Measurements from ENCODE around the gene BCL2L1.

BCL2L1 gene

DNA sequence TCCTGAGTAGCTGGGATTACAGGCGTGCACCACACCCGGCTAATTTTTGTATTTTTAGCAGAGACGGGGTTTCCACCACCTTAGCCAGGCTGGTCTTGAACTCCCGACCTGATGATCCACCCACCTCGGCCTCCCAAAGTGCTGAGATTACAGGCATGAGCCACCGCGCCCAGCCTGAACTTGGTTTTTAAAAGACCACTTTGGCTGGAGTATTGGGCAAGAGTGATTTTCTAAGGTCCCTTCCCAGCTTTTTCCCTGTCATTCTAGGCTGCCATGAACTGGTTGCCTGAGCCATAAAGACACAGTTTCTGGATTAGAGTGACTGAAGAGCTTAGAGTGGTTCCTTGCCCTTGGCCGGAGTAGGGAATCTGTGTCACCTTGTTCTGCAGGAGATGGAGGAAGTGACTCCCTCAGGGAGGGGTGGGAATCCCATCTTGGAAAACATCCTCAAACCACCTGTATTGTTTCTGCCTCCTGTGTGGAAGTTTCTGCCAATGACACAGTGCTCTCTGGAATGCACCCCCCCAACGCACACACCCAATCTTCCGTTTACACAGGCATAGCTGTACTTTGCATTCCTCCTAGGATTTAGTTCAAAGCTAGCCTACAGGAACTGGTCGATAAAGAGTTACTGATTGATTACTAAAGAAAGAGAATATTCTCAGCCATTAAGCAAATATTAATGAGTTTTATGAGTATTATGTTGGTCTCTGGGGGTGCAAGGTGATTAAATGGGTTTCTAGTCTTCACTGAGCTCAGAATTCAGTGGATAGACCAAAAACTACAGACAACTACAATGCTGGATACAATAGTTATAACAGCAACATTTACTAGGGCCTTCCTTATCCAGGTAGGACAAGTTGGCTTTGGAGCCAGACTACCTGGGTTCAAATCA, 18.2 kb downstream of the BCL2L1 start:
- H3F3A ChIP-seq (ENCODE audit: insufficient read depth, low read length), result 0 out of 2 replicates have a peak, but pooled peaks cover 3% of the 10 kb centered on the region
- no peaks in the 10 kb centered on the region for H3K27me3 ChIP-seq (ENCODE audit: insufficient read depth, low read length)
- no peak overlapping the region for H2AFZ ChIP-seq (ENCODE audit: low read length)
- no peak overlapping the region for H3K4me3 ChIP-seq (ENCODE audit: low read depth, low read length, poor library complexity, severe bottlenecking)
- TF ChIP-seq EZH2 (IDR thresholded peaks at IDR 0.05; ENCODE audit: borderline replicate concordance, low read length), result no peak
- TF ChIP-seq, protein P1, sequence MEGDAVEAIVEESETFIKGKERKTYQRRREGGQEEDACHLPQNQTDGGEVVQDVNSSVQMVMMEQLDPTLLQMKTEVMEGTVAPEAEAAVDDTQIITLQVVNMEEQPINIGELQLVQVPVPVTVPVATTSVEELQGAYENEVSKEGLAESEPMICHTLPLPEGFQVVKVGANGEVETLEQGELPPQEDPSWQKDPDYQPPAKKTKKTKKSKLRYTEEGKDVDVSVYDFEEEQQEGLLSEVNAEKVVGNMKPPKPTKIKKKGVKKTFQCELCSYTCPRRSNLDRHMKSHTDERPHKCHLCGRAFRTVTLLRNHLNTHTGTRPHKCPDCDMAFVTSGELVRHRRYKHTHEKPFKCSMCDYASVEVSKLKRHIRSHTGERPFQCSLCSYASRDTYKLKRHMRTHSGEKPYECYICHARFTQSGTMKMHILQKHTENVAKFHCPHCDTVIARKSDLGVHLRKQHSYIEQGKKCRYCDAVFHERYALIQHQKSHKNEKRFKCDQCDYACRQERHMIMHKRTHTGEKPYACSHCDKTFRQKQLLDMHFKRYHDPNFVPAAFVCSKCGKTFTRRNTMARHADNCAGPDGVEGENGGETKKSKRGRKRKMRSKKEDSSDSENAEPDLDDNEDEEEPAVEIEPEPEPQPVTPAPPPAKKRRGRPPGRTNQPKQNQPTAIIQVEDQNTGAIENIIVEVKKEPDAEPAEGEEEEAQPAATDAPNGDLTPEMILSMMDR (IDR thresholded peaks at IDR 0.05; ENCODE audit: low read length), result no peak
- H3K79me2 ChIP-seq (ENCODE audit: insufficient read depth, low read length), result peaks cover 20% of the 10 kb centered on the region
- peaks cover 55% of the 10 kb centered on the region for H3K36me3 ChIP-seq (ENCODE audit: insufficient read depth, low read length)
- H3K4me2 ChIP-seq (ENCODE audit: low read length), result no peak overlapping the region
- H3K4me1 ChIP-seq (ENCODE audit: insufficient read depth, low read length, severe bottlenecking), result peaks cover 54% of the 10 kb centered on the region
- H3K9me3 ChIP-seq (ENCODE audit: low read length), result no peaks in the 10 kb centered on the region
- H3K9me2 ChIP-seq (ENCODE audit: low read depth, low read length), result no peaks in the 10 kb centered on the region
- H3K9ac ChIP-seq (ENCODE audit: low read length), result no peak overlapping the region
- no peaks in the 10 kb centered on the region for H4K20me1 ChIP-seq (ENCODE audit: insufficient read depth, low read length)
- H3K27ac ChIP-seq (ENCODE audit: low read depth, low read length, poor library complexity, severe bottlenecking), result peak overlapping the region; percentile 91

DNA sequence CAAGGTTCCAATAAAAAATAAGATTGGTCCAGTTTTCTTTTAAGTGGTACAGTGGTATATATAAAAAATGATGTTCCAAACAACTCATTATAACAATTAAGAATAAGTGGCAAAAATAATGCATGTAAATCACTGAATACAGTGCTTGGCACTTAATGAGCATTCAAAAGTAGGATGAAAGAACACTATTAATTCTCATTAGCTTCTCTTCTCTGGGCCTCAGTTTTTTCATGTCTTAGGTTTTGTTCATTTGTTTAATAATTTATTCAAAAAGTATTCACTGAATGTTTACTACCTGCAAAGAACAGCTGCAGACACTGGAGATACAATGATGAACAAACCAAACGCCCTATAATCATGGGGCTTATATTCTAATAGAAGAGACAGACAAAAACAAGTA, 21.1 kb downstream of the BCL2L1 start:
- no peak overlapping the region for H2AFZ ChIP-seq (ENCODE audit: low read length)
- no peak overlapping the region for H3K9ac ChIP-seq (ENCODE audit: low read length)
- no peak overlapping the region for H3K4me2 ChIP-seq (ENCODE audit: low read length)
- H3F3A ChIP-seq (ENCODE audit: insufficient read depth, low read length), result 0 out of 2 replicates have a peak, but pooled peaks cover 2% of the 10 kb centered on the region
- no peaks in the 10 kb centered on the region for H3K9me2 ChIP-seq (ENCODE audit: low read depth, low read length)
- no peak overlapping the region for H3K4me3 ChIP-seq (ENCODE audit: low read depth, low read length, poor library complexity, severe bottlenecking)
- H3K4me1 ChIP-seq (ENCODE audit: insufficient read depth, low read length, severe bottlenecking), result peaks cover 38% of the 10 kb centered on the region
- H3K9me3 ChIP-seq (ENCODE audit: low read length), result no peaks in the 10 kb centered on the region
- H3K36me3 ChIP-seq (ENCODE audit: insufficient read depth, low read length), result peaks cover 54% of the 10 kb centered on the region
- TF ChIP-seq EZH2 (IDR thresholded peaks at IDR 0.05; ENCODE audit: borderline replicate concordance, low read length), result no peak
- TF ChIP-seq, protein P1 (IDR thresholded peaks at IDR 0.05; ENCODE audit: low read length), result no peak
- H3K79me2 ChIP-seq (ENCODE audit: insufficient read depth, low read length), result peaks cover 20% of the 10 kb centered on the region
- H4K20me1 ChIP-seq (ENCODE audit: insufficient read depth, low read length), result no peaks in the 10 kb centered on the region
- H3K27ac ChIP-seq (ENCODE audit: low read depth, low read length, poor library complexity, severe bottlenecking), result no peak overlapping the region
- no peaks in the 10 kb centered on the region for H3K27me3 ChIP-seq (ENCODE audit: insufficient read depth, low read length)

- H3K9ac ChIP-seq (ENCODE audit: low read length), result no peak overlapping the region
- no peaks in the 10 kb centered on the region for H3K27me3 ChIP-seq (ENCODE audit: insufficient read depth, low read length)
- H3K36me3 ChIP-seq (ENCODE audit: insufficient read depth, low read length), result peaks cover 56% of the 10 kb centered on the region
- H3K79me2 ChIP-seq (ENCODE audit: insufficient read depth, low read length), result peaks cover 20% of the 10 kb centered on the region
- no peaks in the 10 kb centered on the region for H4K20me1 ChIP-seq (ENCODE audit: insufficient read depth, low read length)
- no peak overlapping the region for H3K27ac ChIP-seq (ENCODE audit: low read depth, low read length, poor library complexity, severe bottlenecking)
- H3K9me2 ChIP-seq (ENCODE audit: low read depth, low read length), result no peaks in the 10 kb centered on the region
- H3K4me3 ChIP-seq (ENCODE audit: low read depth, low read length, poor library complexity, severe bottlenecking), result no peak overlapping the region
- H3K4me2 ChIP-seq (ENCODE audit: low read length), result no peak overlapping the region
- no peaks in the 10 kb centered on the region for H3F3A ChIP-seq (ENCODE audit: insufficient read depth, low read length)
- no peak overlapping the region for H2AFZ ChIP-seq (ENCODE audit: low read length)
- H3K4me1 ChIP-seq (ENCODE audit: insufficient read depth, low read length, severe bottlenecking), result peaks cover 30% of the 10 kb centered on the region
- H3K9me3 ChIP-seq (ENCODE audit: low read length), result no peaks in the 10 kb centered on the region
- TF ChIP-seq EZH2 (IDR thresholded peaks at IDR 0.05; ENCODE audit: borderline replicate concordance, low read length), result no peak
- TF ChIP-seq, protein P1 (IDR thresholded peaks at IDR 0.05; ENCODE audit: low read length), result no peak
These were observed 21.9 kb downstream of the BCL2L1 start for GRCh38 chr20:31700747-31701146.

Data from OCI-LY1 (cell line).